ENCODE results near the gene AGRN.
A peak's percentile ranks its signal among the peaks of the same experiment; 100 is the strongest.

Gene AGRN

GRCh38 chr1:1021010-1021919 lies 1.3 kb downstream of the AGRN start:
- Histone ChIP-seq H3K36me3 (ENCODE audit: control insufficient read depth, insufficient read depth, low read length) (no peaks in the 10 kb centered on the region), H3K4me3 (replicated peaks; ENCODE audit: low read depth, low read length) (peak overlapping the region; percentile 71), H3K27me3 (replicated peaks; ENCODE audit: control insufficient read depth, insufficient read depth, low read length) (no peaks in the 10 kb centered on the region)
- no peak for DNase-seq (ENCODE audit: extremely low read depth, insufficient read length)
- no peak for TF ChIP-seq CTCF (IDR thresholded peaks at IDR 0.05; ENCODE audit: insufficient read depth, low read length, poor library complexity, severe bottlenecking)

GRCh38 chr1:1021920-1022259 lies 2.0 kb downstream of the AGRN start:
- no peaks in the 10 kb centered on the region for H3K36me3 ChIP-seq (ENCODE audit: control insufficient read depth, insufficient read depth, low read length)
- no peak for DNase-seq (ENCODE audit: extremely low read depth, insufficient read length)
- TF ChIP-seq CTCF (IDR thresholded peaks at IDR 0.05; ENCODE audit: insufficient read depth, low read length, poor library complexity, severe bottlenecking) = no peak
- H3K27me3 ChIP-seq (replicated peaks; ENCODE audit: control insufficient read depth, insufficient read depth, low read length) = no peaks in the 10 kb centered on the region
- no peak overlapping the region for H3K4me3 ChIP-seq (replicated peaks; ENCODE audit: low read depth, low read length)

GRCh38 chr1:1022302-1023009 lies 2.5 kb downstream of the AGRN start:
- Histone ChIP-seq H3K4me3 (replicated peaks; ENCODE audit: low read depth, low read length) (no peak overlapping the region), H3K27me3 (replicated peaks; ENCODE audit: control insufficient read depth, insufficient read depth, low read length) (no peaks in the 10 kb centered on the region), H3K36me3 (ENCODE audit: control insufficient read depth, insufficient read depth, low read length) (no peaks in the 10 kb centered on the region)
- TF ChIP-seq CTCF (IDR thresholded peaks at IDR 0.05; ENCODE audit: insufficient read depth, low read length, poor library complexity, severe bottlenecking) = no peak
- DNase-seq (ENCODE audit: extremely low read depth, insufficient read length) = no peak

GRCh38 chr1:1023700-1024099 lies 3.8 kb downstream of the AGRN start:
- Histone ChIP-seq H3K27me3 (replicated peaks; ENCODE audit: control insufficient read depth, insufficient read depth, low read length) (no peaks in the 10 kb centered on the region), H3K4me3 (replicated peaks; ENCODE audit: low read depth, low read length) (no peak overlapping the region), H3K36me3 (ENCODE audit: control insufficient read depth, insufficient read depth, low read length) (no peaks in the 10 kb centered on the region; the same call in 1 of the 2 replicates)
- TF ChIP-seq CTCF (IDR thresholded peaks at IDR 0.05; ENCODE audit: insufficient read depth, low read length, poor library complexity, severe bottlenecking) = no peak
- no peak for DNase-seq (ENCODE audit: extremely low read depth, insufficient read length)

- DNase-seq (ENCODE audit: extremely low read depth, insufficient read length) = no peak
- Histone ChIP-seq H3K27me3 (replicated peaks; ENCODE audit: control insufficient read depth, insufficient read depth, low read length) (no peaks in the 10 kb centered on the region), H3K4me3 (replicated peaks; ENCODE audit: low read depth, low read length) (no peak overlapping the region), H3K36me3 (ENCODE audit: control insufficient read depth, insufficient read depth, low read length) (no peaks in the 10 kb centered on the region; the same call in 1 of the 2 replicates)
- TF ChIP-seq CTCF (IDR thresholded peaks at IDR 0.05; ENCODE audit: insufficient read depth, low read length, poor library complexity, severe bottlenecking) = no peak
Measured at GRCh38 chr1:1024149-1024770, 4.3 kb downstream of the AGRN start.

All from GM06990 (cell line).